ENCODE data around the gene ELOVL2.

DNA sequence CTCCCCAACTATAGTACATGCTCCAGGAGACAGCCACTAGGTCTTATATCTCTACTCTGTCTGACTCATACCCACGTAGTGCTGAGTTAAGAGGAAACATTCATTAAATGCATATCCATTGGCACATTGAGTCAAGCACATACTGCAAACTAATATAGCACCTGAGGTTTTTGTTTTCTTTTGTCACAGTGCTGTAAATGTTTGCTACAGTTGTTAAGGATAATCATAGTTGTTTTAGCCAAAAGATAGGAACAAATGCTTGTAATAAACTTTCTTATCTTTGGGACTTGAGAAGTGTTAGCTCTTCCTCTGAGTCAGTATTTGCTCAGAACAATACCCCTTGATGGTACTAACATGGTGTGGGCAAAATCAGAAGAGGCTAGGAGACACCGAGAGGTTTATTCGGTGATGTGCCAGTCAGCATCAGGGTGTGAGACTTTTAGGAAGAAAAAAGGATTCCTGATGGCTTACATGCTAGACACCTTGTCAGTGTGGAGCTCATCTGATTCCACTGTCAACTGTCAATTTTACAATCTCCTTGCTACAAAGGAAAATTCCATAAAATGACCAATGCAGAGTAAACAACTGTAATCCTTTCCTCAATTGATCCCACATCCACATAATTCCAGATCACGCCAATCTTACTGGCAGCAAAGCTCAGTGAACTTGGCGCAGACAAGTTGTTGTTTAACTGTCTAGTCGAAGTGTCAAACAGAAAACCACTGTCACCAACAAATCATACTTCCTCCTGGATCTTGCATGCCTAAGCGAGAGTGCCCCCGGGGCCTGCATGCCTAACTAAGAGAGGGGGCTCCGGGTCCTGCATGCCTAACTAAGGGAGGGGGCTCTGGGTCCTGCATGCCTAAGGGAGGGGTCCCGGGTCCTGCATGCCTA, 36.1 kb downstream of the ELOVL2 start:
- TF ChIP-seq CTCF (IDR thresholded peaks at IDR 0.05; ENCODE audit: low read depth, low read length), result no peak
- no peak for TF ChIP-seq MYC (IDR thresholded peaks at IDR 0.05; ENCODE audit: low read depth, low read length)
- TF ChIP-seq POLR2A (IDR thresholded peaks at IDR 0.05; ENCODE audit: extremely low read depth, insufficient read length), result no peak
- TF ChIP-seq MAX (IDR thresholded peaks at IDR 0.05; ENCODE audit: low read depth, low read length), result no peak
